CD4-positive, alpha-beta T cell treated with Interleukin-15 for 1 hour (primary cell): ENCODE data around the gene SETBP1.

ENCODE experiments used
- DNase-seq: peaks from one replicate; pipeline ENCODE4 v3.0.0-alpha.2; 2020

The SETBP1 gene

GRCh38 chr18:44849361-44849760 is 168.7 kb downstream of the SETBP1 start:
- no peak for DNase-seq

- no peak for DNase-seq
Observed at GRCh38 chr18:44850001-44850400, 169.3 kb downstream of the SETBP1 start.

GRCh38 chr18:44851856-44852621 is 171.4 kb downstream of the SETBP1 start:
- DNase-seq: no peak

- no peak for DNase-seq
Observed at GRCh38 chr18:44852818-44853217, 172.1 kb downstream of the SETBP1 start.

- DNase-seq: no peak
Observed at GRCh38 chr18:44853430-44853829, 172.7 kb downstream of the SETBP1 start.

GRCh38 chr18:44855681-44856080 is 175.0 kb downstream of the SETBP1 start:
- no peak for DNase-seq

GRCh38 chr18:44856157-44856556 is 175.5 kb downstream of the SETBP1 start:
- DNase-seq: no peak

- DNase-seq: no peak
Observed at GRCh38 chr18:44857081-44857480, 176.4 kb downstream of the SETBP1 start.

GRCh38 chr18:44857744-44858491 is 177.2 kb downstream of the SETBP1 start:
- no peak for DNase-seq

- DNase-seq: no peak
Observed at GRCh38 chr18:44859263-44859662, 178.6 kb downstream of the SETBP1 start.

GRCh38 chr18:44859751-44860439 is 179.2 kb downstream of the SETBP1 start:
- no peak for DNase-seq

GRCh38 chr18:44862112-44862511 is 181.4 kb downstream of the SETBP1 start:
- DNase-seq: no peak

GRCh38 chr18:44866103-44866502 is 185.4 kb downstream of the SETBP1 start:
- no peak for DNase-seq

GRCh38 chr18:44869533-44869932 is 188.8 kb downstream of the SETBP1 start:
- no peak for DNase-seq

- DNase-seq: no peak
Observed at GRCh38 chr18:44870631-44871502, 190.2 kb downstream of the SETBP1 start.

- no peak for DNase-seq
Observed at GRCh38 chr18:44871771-44872170, 191.1 kb downstream of the SETBP1 start.

- no peak for DNase-seq
Observed at GRCh38 chr18:44876024-44876423, 195.3 kb downstream of the SETBP1 start.

GRCh38 chr18:44876755-44877154 is 196.1 kb downstream of the SETBP1 start:
- DNase-seq: no peak

- DNase-seq: no peak
Observed at GRCh38 chr18:44878335-44878734, 197.6 kb downstream of the SETBP1 start.

- no peak for DNase-seq
Observed at GRCh38 chr18:44880170-44880569, 199.5 kb downstream of the SETBP1 start.

- DNase-seq: no peak
Observed at GRCh38 chr18:44881461-44882162, 200.9 kb downstream of the SETBP1 start.
